ENCODE data around the gene PAMR1.

Gene PAMR1

GRCh38 chr11:35477901-35478300 lies 47.5 kb downstream of the PAMR1 start:
- TF ChIP-seq CTCF (IDR thresholded peaks at IDR 0.05): no peak
- H3K27ac Mint-ChIP-seq: peak overlapping the region; percentile 46
- H3K36me3 Mint-ChIP-seq (ENCODE audit: low read depth): peaks cover 34% of the 10 kb centered on the region
- H3K4me1 Mint-ChIP-seq: peaks cover 19% of the 10 kb centered on the region
- H3K9me3 Mint-ChIP-seq: peaks cover 22% of the 10 kb centered on the region
- H3K27me3 Mint-ChIP-seq (ENCODE audit: low read depth, poor library complexity): peaks cover 4% of the 10 kb centered on the region
- no peak for DNase-seq
- no peak overlapping the region for H3K4me3 Mint-ChIP-seq

- H3K36me3 Mint-ChIP-seq (ENCODE audit: low read depth): peaks cover 12% of the 10 kb centered on the region
- H3K27ac Mint-ChIP-seq: no peak overlapping the region
- no peak for DNase-seq
- H3K27me3 Mint-ChIP-seq (ENCODE audit: low read depth, poor library complexity): peaks cover 4% of the 10 kb centered on the region
- no peaks in the 10 kb centered on the region for H3K9me3 Mint-ChIP-seq
- H3K4me3 Mint-ChIP-seq: no peak overlapping the region
- H3K4me1 Mint-ChIP-seq: peaks cover 19% of the 10 kb centered on the region
- TF ChIP-seq CTCF (IDR thresholded peaks at IDR 0.05): no peak
These were observed 50.7 kb downstream of the PAMR1 start for GRCh38 chr11:35474688-35475087.

GRCh38 chr11:35473795-35474374 lies 51.5 kb downstream of the PAMR1 start:
- Mint-ChIP-seq H3K27ac (no peak overlapping the region), H3K9me3 (no peaks in the 10 kb centered on the region), H3K4me3 (no peak overlapping the region), H3K27me3 (ENCODE audit: low read depth, poor library complexity) (peaks cover 4% of the 10 kb centered on the region), H3K4me1 (peaks cover 18% of the 10 kb centered on the region), H3K36me3 (ENCODE audit: low read depth) (peaks cover 12% of the 10 kb centered on the region)
- DNase-seq: no peak
- no peak for TF ChIP-seq CTCF (IDR thresholded peaks at IDR 0.05)

- peaks cover 4% of the 10 kb centered on the region for H3K27me3 Mint-ChIP-seq (ENCODE audit: low read depth, poor library complexity)
- no peak for TF ChIP-seq CTCF (IDR thresholded peaks at IDR 0.05)
- no peaks in the 10 kb centered on the region for H3K9me3 Mint-ChIP-seq
- DNase-seq: no peak
- H3K27ac Mint-ChIP-seq: no peak overlapping the region
- H3K4me1 Mint-ChIP-seq: peaks cover 3% of the 10 kb centered on the region
- peaks cover 20% of the 10 kb centered on the region for H3K36me3 Mint-ChIP-seq (ENCODE audit: low read depth)
- no peak overlapping the region for H3K4me3 Mint-ChIP-seq
These were observed 54.8 kb downstream of the PAMR1 start for GRCh38 chr11:35470616-35471015.

GRCh38 chr11:35466058-35466457 lies 59.4 kb downstream of the PAMR1 start:
- no peak for TF ChIP-seq CTCF (IDR thresholded peaks at IDR 0.05)
- H3K4me1 Mint-ChIP-seq: no peaks in the 10 kb centered on the region
- no peak overlapping the region for H3K27ac Mint-ChIP-seq
- H3K9me3 Mint-ChIP-seq: no peaks in the 10 kb centered on the region
- peaks cover 27% of the 10 kb centered on the region for H3K36me3 Mint-ChIP-seq (ENCODE audit: low read depth)
- H3K4me3 Mint-ChIP-seq: no peak overlapping the region
- no peaks in the 10 kb centered on the region for H3K27me3 Mint-ChIP-seq (ENCODE audit: low read depth, poor library complexity)
- no peak for DNase-seq

GRCh38 chr11:35464308-35464707 lies 61.1 kb downstream of the PAMR1 start:
- DNase-seq: no peak
- Mint-ChIP-seq H3K4me1 (no peaks in the 10 kb centered on the region), H3K4me3 (no peak overlapping the region), H3K36me3 (ENCODE audit: low read depth) (peaks cover 33% of the 10 kb centered on the region), H3K27ac (no peak overlapping the region), H3K9me3 (no peaks in the 10 kb centered on the region), H3K27me3 (ENCODE audit: low read depth, poor library complexity) (no peaks in the 10 kb centered on the region)
- TF ChIP-seq CTCF (IDR thresholded peaks at IDR 0.05): no peak
